Tibial nerve (tissue), 4 donors: ENCODE data around the gene MARK4. TPM values are rescaled to one million over a fixed set of nuclear protein-coding genes. Genes with fewer than 3 reads are reported as not detected.

ENCODE experiments used
- DNase-seq, 2 donors: peaks; one replicate each; pipeline ENCODE4 v3.0.0-alpha.2; 2019; ENCODE audit warnings: low spot score in 2 of 2
- H3K27ac ChIP-seq, 4 donors: fragments of 200-600 bp; sonication (generic) in 3 of 4; one replicate each; pipeline ENCODE4 v1.5.1; 2017 to 2019; ENCODE audit warnings: mild to moderate bottlenecking in 1 of 4
- H3K27me3 ChIP-seq, 2 donors: fragments of 200-600 bp; sonication (generic) in 1 of 2; one replicate each; pipeline versions ENCODE4 v1.5.1 to v1.6.0; 2017 to 2019
- H3K36me3 ChIP-seq, 3 donors: fragments of 200-600 bp; sonication (generic); one replicate each; pipeline ENCODE4 v1.5.1; 2018 to 2019
- H3K4me1 ChIP-seq, 4 donors: fragments of 200-600 bp; sonication (generic) in 3 of 4; one replicate each; pipeline ENCODE4 v1.5.1; 2017 to 2019
- H3K4me3 ChIP-seq, 4 donors: fragments of 200-600 bp; sonication (generic) in 3 of 4; one replicate each; pipeline ENCODE4 v1.5.1; 2017 to 2019; ENCODE audit warnings: mild to moderate bottlenecking in 1 of 4, moderate library complexity in 1 of 4
- H3K9me3 ChIP-seq, 4 donors: fragments of 200-600 bp; sonication (generic) in 3 of 4; one replicate each; pipeline ENCODE4 v1.5.1; 2017 to 2019
- EP300 ChIP-seq, 2 donors: sonication (generic); formaldehyde crosslinking; IDR thresholded peaks; one replicate each; pipeline ENCODE4 v1.6.1; 2017; ENCODE audit warnings: antibody characterized with exemption in 2 of 2, mild to moderate bottlenecking in 1 of 2
- POLR2A ChIP-seq, 2 donors: fragments of 450-650 bp; IDR thresholded peaks; one replicate each; pipeline ENCODE4 v1.6.1; 2017; ENCODE audit warnings: antibody characterized with exemption in 2 of 2, mild to moderate bottlenecking in 2 of 2, moderate library complexity in 2 of 2
- WGBS, 2 donors: methylation state at CpG; one replicate each; pipeline ENCODE4 v1.1.5; 2018; 5-methylcytosine and 5-hydroxymethylcytosine counted together
- total RNA-seq, 4 donors: library from RNA; depleted of rRNA; stranded (reverse); fragments of >200 nt; gene quantifications; one replicate each; pipeline ENCODE4 v1.1.0, GENCODE V29; 2016
- TF ChIP-seq, protein P1 (sequence below), 5 experiments: fragments of 200-600 bp in 3 of 5; fragments of 450-650 bp in 2 of 5; sonication (generic) in 3 of 5; IDR thresholded peaks; one replicate each; pipeline ENCODE4 v1.5.1; 2016 to 2019; ENCODE audit warnings: antibody characterized with exemption in 5 of 5, mild to moderate bottlenecking in 3 of 5, moderate library complexity in 2 of 5

MARK4 gene
- total RNA-seq, 4 donors from 2014 or later: 12.1 to 34.8 (median 25.9) TPM

GRCh38 chr19:45350477-45351058 lies 99.5 kb downstream of the MARK4 start:
- 81 to 86% methylated on average over 16 to 17 of the region's 17 CpGs for WGBS, 2 donors
- Histone ChIP-seq H3K4me1 (no peaks in the 10 kb centered on the region), H3K27ac (no peak overlapping the region), H3K9me3 (no peaks in the 10 kb centered on the region), H3K27me3 (peaks cover 0 to 25% of the 10 kb centered on the region in 2 donors), H3K4me3 (no peak overlapping the region), H3K36me3 (peaks cover 0 to 54% (median 5%) of the 10 kb centered on the region in 3 donors)
- no peak for TF ChIP-seq EP300 (IDR thresholded peaks at IDR 0.05)
- no peak for TF ChIP-seq POLR2A (IDR thresholded peaks at IDR 0.05)
- TF ChIP-seq, protein P1, sequence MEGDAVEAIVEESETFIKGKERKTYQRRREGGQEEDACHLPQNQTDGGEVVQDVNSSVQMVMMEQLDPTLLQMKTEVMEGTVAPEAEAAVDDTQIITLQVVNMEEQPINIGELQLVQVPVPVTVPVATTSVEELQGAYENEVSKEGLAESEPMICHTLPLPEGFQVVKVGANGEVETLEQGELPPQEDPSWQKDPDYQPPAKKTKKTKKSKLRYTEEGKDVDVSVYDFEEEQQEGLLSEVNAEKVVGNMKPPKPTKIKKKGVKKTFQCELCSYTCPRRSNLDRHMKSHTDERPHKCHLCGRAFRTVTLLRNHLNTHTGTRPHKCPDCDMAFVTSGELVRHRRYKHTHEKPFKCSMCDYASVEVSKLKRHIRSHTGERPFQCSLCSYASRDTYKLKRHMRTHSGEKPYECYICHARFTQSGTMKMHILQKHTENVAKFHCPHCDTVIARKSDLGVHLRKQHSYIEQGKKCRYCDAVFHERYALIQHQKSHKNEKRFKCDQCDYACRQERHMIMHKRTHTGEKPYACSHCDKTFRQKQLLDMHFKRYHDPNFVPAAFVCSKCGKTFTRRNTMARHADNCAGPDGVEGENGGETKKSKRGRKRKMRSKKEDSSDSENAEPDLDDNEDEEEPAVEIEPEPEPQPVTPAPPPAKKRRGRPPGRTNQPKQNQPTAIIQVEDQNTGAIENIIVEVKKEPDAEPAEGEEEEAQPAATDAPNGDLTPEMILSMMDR (IDR thresholded peaks at IDR 0.05): no peak
- no peak for DNase-seq

- no peaks in the 10 kb centered on the region for H3K4me1 ChIP-seq
- H3K27ac ChIP-seq: no peak overlapping the region
- 72 to 76% methylated on average over 13 of the region's 13 CpGs for WGBS, 2 donors
- TF ChIP-seq, protein P1 (IDR thresholded peaks at IDR 0.05): no peak
- TF ChIP-seq POLR2A (IDR thresholded peaks at IDR 0.05) (no peak), EP300 (IDR thresholded peaks at IDR 0.05) (no peak)
- no peak for DNase-seq
- no peaks in the 10 kb centered on the region for H3K9me3 ChIP-seq
- peaks cover 0 to 16% of the 10 kb centered on the region in 2 donors for H3K27me3 ChIP-seq
- no peak overlapping the region for H3K4me3 ChIP-seq
- H3K36me3 ChIP-seq: peaks cover 0 to 63% (median 5%) of the 10 kb centered on the region in 3 donors
Observed at GRCh38 chr19:45351401-45351952, 100.4 kb downstream of the MARK4 start.

- Histone ChIP-seq H3K36me3 (peaks cover 0 to 69% (median 5%) of the 10 kb centered on the region in 3 donors), H3K4me1 (no peaks in the 10 kb centered on the region), H3K27ac (no peak overlapping the region), H3K27me3 (peaks cover 0 to 10% of the 10 kb centered on the region in 2 donors), H3K4me3 (no peak overlapping the region), H3K9me3 (no peaks in the 10 kb centered on the region)
- TF ChIP-seq EP300 (IDR thresholded peaks at IDR 0.05) (no peak), POLR2A (IDR thresholded peaks at IDR 0.05) (no peak)
- TF ChIP-seq, protein P1 (IDR thresholded peaks at IDR 0.05): no peak
- 91 to 95% methylated on average over 6 to 15 of the region's 15 CpGs for WGBS, 2 donors
- no peak for DNase-seq
Observed at GRCh38 chr19:45352062-45352461, 101.0 kb downstream of the MARK4 start.

- H3K4me3 ChIP-seq: no peak overlapping the region
- no peaks in the 10 kb centered on the region for H3K4me1 ChIP-seq
- H3K9me3 ChIP-seq: no peaks in the 10 kb centered on the region
- no peak for DNase-seq
- TF ChIP-seq POLR2A (IDR thresholded peaks at IDR 0.05): no peak
- TF ChIP-seq, protein P1 (IDR thresholded peaks at IDR 0.05): no peak
- no peak for TF ChIP-seq EP300 (IDR thresholded peaks at IDR 0.05)
- WGBS, 2 donors: 90 to 91% methylated on average over 15 to 17 of the region's 20 CpGs
- peaks cover 0 to 6% of the 10 kb centered on the region in 2 donors for H3K27me3 ChIP-seq
- no peak overlapping the region for H3K27ac ChIP-seq
- H3K36me3 ChIP-seq: peaks cover 0 to 73% (median 5%) of the 10 kb centered on the region in 3 donors
Observed at GRCh38 chr19:45352471-45352870, 101.4 kb downstream of the MARK4 start.
